H1 (cell line): ENCODE data around the gene MYO1D.

Experiments used
- CHD7 ChIP-seq: fragments of 300-600 bp; sonication (generic); IDR thresholded peaks from 2 replicates; pipeline ENCODE4 v1.7.1; 2012; ENCODE audit warnings: low read length, moderate library complexity, mild to moderate bottlenecking, inconsistent platforms; ENCODE audit not compliant: insufficient replicate concordance
- CTCF ChIP-seq, 3 experiments: IDR thresholded peaks; 1 replicate in 2 of 3; 2 replicates in 1 of 3; pipeline versions ENCODE4 v1.5.1 to v1.6.1; 2011; ENCODE audit warnings: low read length in 3 of 3, mild to moderate bottlenecking in 3 of 3, inconsistent platforms in 2 of 3, low read depth in 1 of 3, moderate library complexity in 1 of 3; ENCODE audit not compliant: insufficient read depth in 1 of 3; ENCODE audit errors: control extremely low read depth in 1 of 3
- EP300 ChIP-seq, 2 experiments: IDR thresholded peaks; 1 replicate in 1 of 2; 2 replicates in 1 of 2; pipeline ENCODE4 v1.6.1; 2011 to 2012; ENCODE audit warnings: low read depth in 2 of 2, low read length in 2 of 2, mild to moderate bottlenecking in 2 of 2, borderline replicate concordance in 1 of 2, inconsistent platforms in 1 of 2, moderate library complexity in 1 of 2
- EZH2 ChIP-seq: fragments of 200-600 bp; sonication (generic); IDR thresholded peaks from 2 replicates; pipeline ENCODE4 v1.7.1; 2012; ENCODE audit warnings: low read depth, mild to moderate bottlenecking, moderate library complexity, low read length, inconsistent platforms; ENCODE audit not compliant: severe bottlenecking
- HDAC2 ChIP-seq, 2 experiments: fragments of 300-600 bp in 1 of 2; sonication (generic) in 1 of 2; IDR thresholded peaks; 2 replicates each; pipeline ENCODE4 v1.6.1; 2011 to 2012; ENCODE audit warnings: low read depth in 2 of 2, low read length in 2 of 2, mild to moderate bottlenecking in 2 of 2, moderate library complexity in 2 of 2, borderline replicate concordance in 1 of 2, inconsistent platforms in 1 of 2
- KDM5A ChIP-seq: fragments of 200-600 bp; IDR thresholded peaks from 2 replicates; pipeline ENCODE4 v1.7.1; 2012; ENCODE audit warnings: mild to moderate bottlenecking, low read length, inconsistent platforms, mixed read lengths
- POLR2A ChIP-seq, 2 experiments: IDR thresholded peaks; 1 replicate in 1 of 2; 2 replicates in 1 of 2; pipeline ENCODE4 v1.6.1; 2011; ENCODE audit warnings: low read depth in 2 of 2, low read length in 2 of 2, mild to moderate bottlenecking in 2 of 2; ENCODE audit errors: control extremely low read depth in 1 of 2
- RAD21 ChIP-seq, 2 experiments: IDR thresholded peaks in 1 of 2; conservative IDR thresholded peaks in 1 of 2; 2 replicates each; pipeline ENCODE4 v1.6.1; 2011; ENCODE audit warnings: low read depth in 2 of 2, low read length in 2 of 2, improper control_type of control experiment in 1 of 2, inconsistent platforms in 1 of 2, mild to moderate bottlenecking in 1 of 2, moderate library complexity in 1 of 2
- RNF2 ChIP-seq: fragments of 200-900, 300-1000 bp; sonication (generic); IDR thresholded peaks from 2 replicates; pipeline ENCODE4 v1.7.1; 2016; ENCODE audit warnings: borderline replicate concordance, low read depth, mild to moderate bottlenecking, antibody characterized with exemption, low read length; ENCODE audit not compliant: poor library complexity, severe bottlenecking; ENCODE audit errors: missing control alignments
- SIX5 ChIP-seq: IDR thresholded peaks from 2 replicates; pipeline ENCODE4 v1.6.1; 2011; ENCODE audit warnings: mild to moderate bottlenecking, low read depth, low read length
- SP4 ChIP-seq: IDR thresholded peaks from 2 replicates; pipeline ENCODE4 v1.6.1; 2012; ENCODE audit warnings: low read length, inconsistent platforms
- SUZ12 ChIP-seq: fragments of 200-600 bp; sonication (generic); IDR thresholded peaks from 2 replicates; pipeline ENCODE4 v1.6.1; 2012; ENCODE audit warnings: mild to moderate bottlenecking, inconsistent platforms, low read length, moderate library complexity, mixed read lengths
- USF2 ChIP-seq: IDR thresholded peaks from 2 replicates; pipeline ENCODE4 v1.6.1; 2011; ENCODE audit warnings: low read length, improper control_type of control experiment

- no peak for TF ChIP-seq EP300 (IDR thresholded peaks at IDR 0.05; ENCODE audit: borderline replicate concordance in 1 of 2, low read depth in 2 of 2, low read length in 2 of 2)
- no peak for TF ChIP-seq USF2
- TF ChIP-seq CTCF (IDR thresholded peaks at IDR 0.05; ENCODE audit: control extremely low read depth in 1 of 3, insufficient read depth in 1 of 3, low read depth in 1 of 3, low read length in 3 of 3) = no peak
- TF ChIP-seq RAD21 (IDR thresholded peaks at IDR 0.05 in 1 of 2, conservative IDR thresholded peaks at IDR 0.05 in 1 of 2; ENCODE audit: low read depth in 2 of 2, low read length in 2 of 2) = no peak
- TF ChIP-seq HDAC2 (IDR thresholded peaks at IDR 0.05; ENCODE audit: borderline replicate concordance in 1 of 2, low read depth in 2 of 2, low read length in 2 of 2) = no peak
- no peak for TF ChIP-seq POLR2A (IDR thresholded peaks at IDR 0.05; ENCODE audit: control extremely low read depth in 1 of 2, low read depth in 2 of 2, low read length in 2 of 2)
- no peak for TF ChIP-seq SUZ12
- TF ChIP-seq SIX5 = no peak
- no peak for TF ChIP-seq RNF2
- no peak for TF ChIP-seq EZH2
- no peak for TF ChIP-seq SP4
- no peak for TF ChIP-seq KDM5A
- TF ChIP-seq CHD7 = no peak
Measured at GRCh38 chr17:32831627-32832243, 45.2 kb downstream of the MYO1D start.
